Transverse colon (tissue), 4 donors: Measurements from ENCODE around the gene PARD6A.

ENCODE experiments used
- EP300 ChIP-seq: sonication (generic); formaldehyde crosslinking; IDR thresholded peaks from one replicate; pipeline ENCODE4 v1.6.1; 2017; ENCODE audit warnings: antibody characterized with exemption, low read depth
- POLR2A ChIP-seq: fragments of 450-650 bp; IDR thresholded peaks from one replicate; pipeline ENCODE4 v1.6.1; 2016; ENCODE audit warnings: antibody characterized with exemption, mild to moderate bottlenecking, moderate library complexity
- POLR2AphosphoS5 ChIP-seq, 3 donors: sonication (generic); formaldehyde crosslinking; IDR thresholded peaks; one replicate each; pipeline ENCODE4 v1.6.1; 2016; ENCODE audit warnings: antibody characterized with exemption in 3 of 3
- TF ChIP-seq, protein P1 (sequence below), 5 experiments: fragments of 200-600 bp in 3 of 5; fragments of 450-650 bp in 2 of 5; sonication (generic) in 3 of 5; IDR thresholded peaks; 1 replicate in 2 of 5; 2 replicates in 3 of 5; pipeline ENCODE4 v1.5.1; 2016 to 2017; ENCODE audit warnings: antibody characterized with exemption in 5 of 5, inconsistent platforms in 3 of 5, mild to moderate bottlenecking in 2 of 5, moderate library complexity in 1 of 5

DNA sequence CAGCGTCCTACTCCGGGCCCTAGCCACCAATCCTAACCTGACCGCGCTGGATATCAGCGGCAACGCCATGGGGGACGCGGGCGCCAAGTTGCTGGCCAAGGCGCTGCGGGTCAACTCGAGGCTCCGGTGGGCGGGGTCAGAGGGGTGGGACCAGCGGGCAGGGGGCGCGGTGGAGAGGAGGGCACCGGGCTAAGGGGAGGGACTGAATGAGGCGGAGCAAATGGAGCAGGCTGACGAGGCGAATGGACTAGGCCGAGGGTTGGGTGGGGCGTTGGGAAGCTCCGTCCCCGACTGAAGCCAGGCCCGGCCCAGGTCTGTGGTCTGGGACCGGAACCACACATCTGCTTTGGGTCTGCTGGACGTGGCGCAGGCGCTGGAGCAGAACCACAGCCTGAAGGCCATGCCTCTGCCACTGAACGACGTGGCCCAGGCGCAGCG, 11.2 kb upstream of the PARD6A start:
- TF ChIP-seq EP300 (no peak), POLR2A (no peak), POLR2AphosphoS5 (IDR thresholded peaks at IDR 0.05) (no peak)
- TF ChIP-seq, protein P1, sequence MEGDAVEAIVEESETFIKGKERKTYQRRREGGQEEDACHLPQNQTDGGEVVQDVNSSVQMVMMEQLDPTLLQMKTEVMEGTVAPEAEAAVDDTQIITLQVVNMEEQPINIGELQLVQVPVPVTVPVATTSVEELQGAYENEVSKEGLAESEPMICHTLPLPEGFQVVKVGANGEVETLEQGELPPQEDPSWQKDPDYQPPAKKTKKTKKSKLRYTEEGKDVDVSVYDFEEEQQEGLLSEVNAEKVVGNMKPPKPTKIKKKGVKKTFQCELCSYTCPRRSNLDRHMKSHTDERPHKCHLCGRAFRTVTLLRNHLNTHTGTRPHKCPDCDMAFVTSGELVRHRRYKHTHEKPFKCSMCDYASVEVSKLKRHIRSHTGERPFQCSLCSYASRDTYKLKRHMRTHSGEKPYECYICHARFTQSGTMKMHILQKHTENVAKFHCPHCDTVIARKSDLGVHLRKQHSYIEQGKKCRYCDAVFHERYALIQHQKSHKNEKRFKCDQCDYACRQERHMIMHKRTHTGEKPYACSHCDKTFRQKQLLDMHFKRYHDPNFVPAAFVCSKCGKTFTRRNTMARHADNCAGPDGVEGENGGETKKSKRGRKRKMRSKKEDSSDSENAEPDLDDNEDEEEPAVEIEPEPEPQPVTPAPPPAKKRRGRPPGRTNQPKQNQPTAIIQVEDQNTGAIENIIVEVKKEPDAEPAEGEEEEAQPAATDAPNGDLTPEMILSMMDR (IDR thresholded peaks at IDR 0.05) = no peak
